SU-DHL-6 (cell line): ENCODE measurements around the gene GPC1.

Source experiments
- EZH2phosphoT487 ChIP-seq: fragments of 200-600 bp; sonication (generic), shearing (Covaris generic); conservative IDR thresholded peaks from 2 replicates; pipeline ENCODE4 v1.6.1; 2018; ENCODE audit warnings: mild to moderate bottlenecking, antibody characterized with exemption, low read length, moderate library complexity, mixed read lengths
- TF ChIP-seq, protein P1 (sequence below): fragments of 200-600 bp; sonication (generic); IDR thresholded peaks from one replicate; pipeline ENCODE4 v1.5.1; 2017; ENCODE audit warnings: antibody characterized with exemption, mild to moderate bottlenecking, low read length, moderate library complexity; ENCODE audit not compliant: insufficient read depth, poor library complexity, severe bottlenecking

GRCh38 chr2:240392948-240393830 lies 42.3 kb upstream of the GPC1 start:
- TF ChIP-seq, protein P1, sequence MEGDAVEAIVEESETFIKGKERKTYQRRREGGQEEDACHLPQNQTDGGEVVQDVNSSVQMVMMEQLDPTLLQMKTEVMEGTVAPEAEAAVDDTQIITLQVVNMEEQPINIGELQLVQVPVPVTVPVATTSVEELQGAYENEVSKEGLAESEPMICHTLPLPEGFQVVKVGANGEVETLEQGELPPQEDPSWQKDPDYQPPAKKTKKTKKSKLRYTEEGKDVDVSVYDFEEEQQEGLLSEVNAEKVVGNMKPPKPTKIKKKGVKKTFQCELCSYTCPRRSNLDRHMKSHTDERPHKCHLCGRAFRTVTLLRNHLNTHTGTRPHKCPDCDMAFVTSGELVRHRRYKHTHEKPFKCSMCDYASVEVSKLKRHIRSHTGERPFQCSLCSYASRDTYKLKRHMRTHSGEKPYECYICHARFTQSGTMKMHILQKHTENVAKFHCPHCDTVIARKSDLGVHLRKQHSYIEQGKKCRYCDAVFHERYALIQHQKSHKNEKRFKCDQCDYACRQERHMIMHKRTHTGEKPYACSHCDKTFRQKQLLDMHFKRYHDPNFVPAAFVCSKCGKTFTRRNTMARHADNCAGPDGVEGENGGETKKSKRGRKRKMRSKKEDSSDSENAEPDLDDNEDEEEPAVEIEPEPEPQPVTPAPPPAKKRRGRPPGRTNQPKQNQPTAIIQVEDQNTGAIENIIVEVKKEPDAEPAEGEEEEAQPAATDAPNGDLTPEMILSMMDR, result no peak
- no peak for TF ChIP-seq EZH2phosphoT487
